Measurements from ENCODE around the gene ASB7.

Gene ASB7

GRCh38 chr15:100687582-100688141, 85.3 kb downstream of the ASB7 start:
- DNase-seq = no peak

GRCh38 chr15:100688549-100689120, 86.2 kb downstream of the ASB7 start:
- DNase-seq = no peak

GRCh38 chr15:100689131-100689899, 86.9 kb downstream of the ASB7 start:
- no peak for DNase-seq

- DNase-seq = no peak
Measured at GRCh38 chr15:100690032-100690794, 87.8 kb downstream of the ASB7 start.

- DNase-seq = no peak
Measured at GRCh38 chr15:100690795-100691158, 88.4 kb downstream of the ASB7 start.

- no peak for DNase-seq
Measured at GRCh38 chr15:100691321-100691720, 88.9 kb downstream of the ASB7 start.

GRCh38 chr15:100692246-100692645, 89.9 kb downstream of the ASB7 start:
- no peak for DNase-seq

- DNase-seq = no peak
Measured at GRCh38 chr15:100692671-100693070, 90.3 kb downstream of the ASB7 start.

- no peak for DNase-seq
Measured at GRCh38 chr15:100693451-100693850, 91.1 kb downstream of the ASB7 start.

GRCh38 chr15:100694381-100695021, 92.1 kb downstream of the ASB7 start:
- DNase-seq = no peak

- DNase-seq = no peak
Measured at GRCh38 chr15:100695048-100695447, 92.7 kb downstream of the ASB7 start.

GRCh38 chr15:100696452-100696851, 94.1 kb downstream of the ASB7 start:
- no peak for DNase-seq
